ENCODE measurements around the gene PRODH2.

The PRODH2 gene

DNA sequence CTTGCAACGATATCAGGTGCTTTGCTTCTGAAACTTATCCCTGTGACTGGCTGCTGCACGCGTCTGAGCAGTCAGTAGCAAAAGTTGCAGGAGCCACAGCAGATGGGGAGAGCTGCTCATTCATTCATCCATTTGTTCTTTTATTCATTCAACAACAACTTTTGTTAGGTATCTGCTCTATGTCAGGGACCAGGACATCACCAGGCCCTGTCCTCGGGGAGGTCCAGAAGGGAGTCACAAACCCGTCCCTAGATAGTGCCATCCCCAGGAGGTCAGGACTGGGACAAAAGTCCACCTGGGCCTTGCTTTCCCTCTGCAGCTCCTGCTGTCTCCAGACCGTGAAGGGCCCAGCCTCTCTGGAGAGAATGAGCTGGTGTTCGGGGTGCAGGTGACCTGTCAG is 34.7 kb downstream of the PRODH2 start:
- DNase-seq (ENCODE audit: low read depth in 2 of 2) = no peak
- H3K4me3 ChIP-seq (replicated peaks in 1 of 2; ENCODE audit: low read depth in 2 of 2, low read length in 2 of 2) = no peak overlapping the region
- TF ChIP-seq, protein P1, sequence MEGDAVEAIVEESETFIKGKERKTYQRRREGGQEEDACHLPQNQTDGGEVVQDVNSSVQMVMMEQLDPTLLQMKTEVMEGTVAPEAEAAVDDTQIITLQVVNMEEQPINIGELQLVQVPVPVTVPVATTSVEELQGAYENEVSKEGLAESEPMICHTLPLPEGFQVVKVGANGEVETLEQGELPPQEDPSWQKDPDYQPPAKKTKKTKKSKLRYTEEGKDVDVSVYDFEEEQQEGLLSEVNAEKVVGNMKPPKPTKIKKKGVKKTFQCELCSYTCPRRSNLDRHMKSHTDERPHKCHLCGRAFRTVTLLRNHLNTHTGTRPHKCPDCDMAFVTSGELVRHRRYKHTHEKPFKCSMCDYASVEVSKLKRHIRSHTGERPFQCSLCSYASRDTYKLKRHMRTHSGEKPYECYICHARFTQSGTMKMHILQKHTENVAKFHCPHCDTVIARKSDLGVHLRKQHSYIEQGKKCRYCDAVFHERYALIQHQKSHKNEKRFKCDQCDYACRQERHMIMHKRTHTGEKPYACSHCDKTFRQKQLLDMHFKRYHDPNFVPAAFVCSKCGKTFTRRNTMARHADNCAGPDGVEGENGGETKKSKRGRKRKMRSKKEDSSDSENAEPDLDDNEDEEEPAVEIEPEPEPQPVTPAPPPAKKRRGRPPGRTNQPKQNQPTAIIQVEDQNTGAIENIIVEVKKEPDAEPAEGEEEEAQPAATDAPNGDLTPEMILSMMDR (IDR thresholded peaks at IDR 0.05; ENCODE audit: low read depth, low read length) = no peak

DNA sequence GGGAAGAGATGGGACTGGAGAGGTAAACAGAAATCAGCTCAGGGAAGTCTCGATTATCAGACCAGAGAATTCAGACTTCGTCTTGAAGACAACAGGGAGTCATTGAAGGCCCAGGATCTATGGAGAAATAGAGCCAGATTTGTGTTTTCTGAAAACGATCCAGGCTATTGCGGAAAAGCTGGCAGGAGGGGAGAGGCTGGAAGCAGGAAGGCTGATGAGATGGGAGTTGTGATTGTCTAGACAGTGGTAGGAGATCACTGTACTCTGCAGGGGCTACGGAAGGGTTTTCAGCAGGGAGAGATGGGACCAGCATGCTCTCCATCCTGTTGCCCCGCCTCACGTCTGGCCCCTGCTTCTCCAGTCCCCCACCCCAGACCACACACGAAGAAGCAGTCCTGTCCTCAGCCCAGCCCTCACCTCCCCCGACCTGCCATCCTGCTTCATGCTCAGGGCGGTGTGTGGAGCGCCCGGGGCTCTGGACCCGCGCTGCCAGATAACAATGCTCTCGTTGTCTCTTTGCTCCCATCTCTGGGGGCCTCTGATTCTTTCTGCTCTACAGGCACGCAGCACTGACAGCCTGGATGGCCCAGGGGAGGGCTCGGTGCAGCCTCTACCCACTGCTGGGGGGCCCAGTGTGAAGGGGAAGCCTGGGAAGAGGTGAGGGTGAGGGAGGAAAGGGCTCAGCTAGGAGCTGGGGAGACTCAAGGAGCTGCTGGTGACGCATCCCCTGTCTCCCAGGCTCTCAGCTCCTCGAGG is 35.4 kb downstream of the PRODH2 start:
- no peak overlapping the region for H3K4me3 ChIP-seq (replicated peaks in 1 of 2; ENCODE audit: low read depth in 2 of 2, low read length in 2 of 2)
- peak in 1 of 2 donors; percentile 8 for DNase-seq (ENCODE audit: low read depth in 2 of 2)
- TF ChIP-seq, protein P1 (IDR thresholded peaks at IDR 0.05; ENCODE audit: low read depth, low read length) = no peak

DNA sequence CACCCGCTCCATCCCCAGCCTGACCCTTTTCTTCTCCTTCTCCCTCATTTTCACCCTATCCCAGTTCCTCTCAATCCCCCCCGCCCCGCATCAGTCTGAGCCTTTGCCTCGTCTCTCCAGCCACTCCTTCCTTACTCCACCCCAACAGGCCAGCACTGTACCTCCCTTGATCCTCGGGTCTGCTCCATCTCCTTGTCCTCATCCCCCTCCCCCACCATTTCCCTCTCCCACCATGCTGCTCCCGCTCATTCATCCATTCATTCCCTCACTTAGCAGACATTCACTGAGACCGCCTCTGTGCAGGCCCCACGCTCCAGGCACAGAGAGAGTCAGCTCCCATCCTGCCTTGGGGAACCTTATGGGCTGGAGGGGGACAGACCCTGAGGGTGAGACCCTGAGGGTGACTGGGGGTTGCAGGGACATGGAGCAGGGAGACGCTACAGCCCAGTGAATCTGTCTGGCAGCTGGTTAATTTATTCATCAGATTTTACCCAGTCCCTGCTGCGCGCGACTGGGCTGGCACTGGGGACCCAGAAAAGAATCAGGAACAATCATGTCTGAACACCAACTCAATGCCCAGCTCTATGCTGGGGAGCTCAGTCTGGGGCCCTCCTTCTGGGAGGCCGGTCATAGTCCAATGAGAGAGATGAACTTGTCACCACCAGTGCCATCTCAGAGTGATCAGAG is 36.4 kb downstream of the PRODH2 start:
- DNase-seq (ENCODE audit: low read depth in 2 of 2) = no peak
- TF ChIP-seq, protein P1 (IDR thresholded peaks at IDR 0.05; ENCODE audit: low read depth, low read length) = no peak
- H3K4me3 ChIP-seq (replicated peaks in 1 of 2; ENCODE audit: low read depth in 2 of 2, low read length in 2 of 2) = peak overlapping the region; percentile 68 to 70

DNA sequence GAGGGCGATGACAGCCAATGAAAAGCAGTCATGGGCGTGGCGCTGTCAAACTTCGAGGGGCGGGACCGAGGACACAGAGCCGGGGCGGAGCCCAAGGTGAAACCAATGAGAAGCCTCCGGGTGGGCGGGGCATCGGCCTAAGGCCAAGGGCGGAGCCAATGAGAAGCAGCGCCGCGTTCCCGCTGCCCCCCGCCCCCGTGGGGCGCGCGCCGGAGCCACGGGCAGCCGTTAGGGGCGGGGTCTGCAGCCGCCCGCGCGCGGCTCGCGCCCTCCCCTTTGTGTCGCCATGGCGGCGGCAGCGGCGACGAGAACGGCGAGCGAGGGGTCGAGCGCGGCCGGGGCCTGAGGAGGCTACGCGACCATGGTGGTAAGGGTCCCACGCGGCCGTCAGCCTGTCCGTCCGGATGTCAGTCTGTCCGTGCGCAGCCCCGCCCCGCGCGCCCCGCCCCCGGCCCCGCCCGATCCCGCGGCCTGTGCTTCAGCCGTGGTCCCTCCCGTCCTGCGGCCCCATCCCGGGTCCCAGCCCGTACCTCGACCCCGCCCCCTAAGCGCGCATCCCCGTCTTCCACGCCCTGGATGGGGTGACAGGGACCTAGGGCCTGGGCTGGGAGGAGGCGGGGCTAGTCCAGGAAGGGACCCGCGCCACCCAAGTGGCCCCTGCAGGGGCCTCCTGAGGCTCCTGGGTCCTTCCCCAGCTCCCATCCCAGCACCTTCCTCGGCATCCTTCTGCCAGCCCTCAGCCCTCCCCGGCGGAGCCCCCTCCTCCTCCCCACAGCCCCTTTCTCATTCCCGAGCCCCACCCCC is 37.1 kb downstream of the PRODH2 start, which contains the start of gene ARHGAP33:
Gene ARHGAP33, plus strand, starts transcription at position 267 of the 804 bp plus-strand sequence. Its CDS starts 95 bp downstream, at position 362.
- peak; percentile 96 for DNase-seq (ENCODE audit: low read depth in 2 of 2)
- H3K4me3 ChIP-seq (replicated peaks in 1 of 2; ENCODE audit: low read depth in 2 of 2, low read length in 2 of 2) = peak within 1 kb of the TSS; percentile 68 to 70
- TF ChIP-seq, protein P1 (IDR thresholded peaks at IDR 0.05; ENCODE audit: low read depth, low read length) = no peak

DNA sequence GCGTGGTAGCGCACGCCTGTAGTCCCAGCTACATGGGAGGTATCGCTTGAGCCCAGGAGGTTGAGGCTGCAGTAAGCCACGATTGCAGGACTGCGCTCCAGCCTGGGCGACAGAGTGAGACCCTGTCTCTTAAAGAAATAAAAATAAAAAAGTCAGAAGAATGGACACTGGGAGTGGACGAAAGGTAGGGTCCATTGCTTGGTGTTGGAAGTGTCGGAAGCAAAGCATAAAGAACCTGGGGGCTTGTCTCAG is 37.7 kb downstream of the PRODH2 start:
- TF ChIP-seq, protein P1 (IDR thresholded peaks at IDR 0.05; ENCODE audit: low read depth, low read length) = no peak
- H3K4me3 ChIP-seq (replicated peaks in 1 of 2; ENCODE audit: low read depth in 2 of 2, low read length in 2 of 2) = peak overlapping the region; percentile 8 to 37
- no peak for DNase-seq (ENCODE audit: low read depth in 2 of 2)

DNA sequence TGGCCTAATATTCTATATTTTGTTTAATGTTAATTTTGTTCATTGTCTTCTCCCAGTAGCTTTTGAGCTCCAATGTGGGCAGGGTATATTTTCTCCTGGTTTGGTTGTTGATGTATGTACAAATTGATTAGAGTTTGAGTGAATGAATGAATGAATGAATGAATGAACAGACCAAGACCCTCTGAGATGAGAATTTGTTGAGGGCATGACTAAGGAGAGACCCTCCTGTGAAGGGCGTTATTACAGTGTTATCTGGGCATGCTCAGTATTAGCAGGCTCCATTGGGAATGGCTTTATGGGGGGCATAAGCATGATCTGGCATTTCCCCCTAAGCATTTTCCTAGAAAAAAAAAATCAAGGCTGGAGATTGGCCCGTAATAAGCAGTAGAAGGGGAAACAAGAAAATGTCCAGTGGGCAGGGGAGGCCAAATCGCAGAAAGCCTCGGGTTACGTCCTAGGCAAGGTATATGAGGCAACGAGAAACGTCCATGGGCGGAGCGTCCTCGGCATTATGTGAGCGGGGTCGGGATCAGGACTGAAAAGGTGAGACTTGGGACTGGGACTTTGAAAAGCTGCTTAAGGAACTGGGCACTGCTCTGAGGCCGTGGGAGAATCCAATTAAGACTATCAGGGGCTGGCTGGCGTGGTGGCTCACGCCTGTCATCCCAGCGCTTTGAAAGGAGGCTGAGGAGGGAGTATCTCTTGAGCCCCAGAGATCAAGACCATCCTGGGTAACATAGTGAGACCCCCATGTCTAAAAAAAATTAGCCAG is 38.2 kb downstream of the PRODH2 start:
- no peak for DNase-seq (ENCODE audit: low read depth in 2 of 2)
- H3K4me3 ChIP-seq (replicated peaks in 1 of 2; ENCODE audit: low read depth in 2 of 2, low read length in 2 of 2) = peak overlapping the region; percentile 8 to 37
- TF ChIP-seq, protein P1 (IDR thresholded peaks at IDR 0.05; ENCODE audit: low read depth, low read length) = no peak

Measured in cardiac fibroblast (primary cell).